ENCODE data around the gene CACNA1E. TPM values are rescaled to one million over a fixed set of nuclear protein-coding genes. Genes with fewer than 3 reads are reported as not detected.

Gene CACNA1E
- total RNA-seq, 1 donor from 2014 or later: not detected

DNA sequence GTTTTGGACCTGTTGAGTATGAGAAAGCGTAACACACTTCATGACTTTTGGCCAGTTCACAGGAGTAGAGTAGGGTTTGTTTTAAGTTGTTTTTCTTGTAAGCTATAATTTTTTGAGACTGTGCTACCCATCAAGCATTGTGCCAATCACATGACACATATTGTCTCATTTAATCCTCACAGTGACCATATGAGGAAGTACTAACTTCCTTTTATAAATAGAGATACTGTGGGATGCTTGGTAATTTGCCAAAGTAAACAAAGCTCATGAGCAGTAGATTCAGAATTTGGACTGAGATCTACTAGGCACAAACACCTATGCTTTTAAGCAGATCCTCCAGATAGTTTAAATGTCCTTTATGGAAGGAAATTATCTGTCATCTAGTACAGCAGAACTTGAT, 178.3 kb downstream of the CACNA1E start:
- H3K27ac ChIP-seq: no peak overlapping the region
- H3K4me1 ChIP-seq: no peaks in the 10 kb centered on the region
- no peaks in the 10 kb centered on the region for H3K27me3 ChIP-seq
- intact Hi-C loops (cut with DNase I): no loop called here
- no peaks in the 10 kb centered on the region for H3K9me3 ChIP-seq
- no peaks in the 10 kb centered on the region for H3K36me3 ChIP-seq
- no peak for TF ChIP-seq POLR2AphosphoS5 (IDR thresholded peaks at IDR 0.05; ENCODE audit: insufficient read depth in 1 of 2, low read depth in 1 of 2)
- no peak for TF ChIP-seq POLR2A (IDR thresholded peaks at IDR 0.05)
- TF ChIP-seq, protein P1, sequence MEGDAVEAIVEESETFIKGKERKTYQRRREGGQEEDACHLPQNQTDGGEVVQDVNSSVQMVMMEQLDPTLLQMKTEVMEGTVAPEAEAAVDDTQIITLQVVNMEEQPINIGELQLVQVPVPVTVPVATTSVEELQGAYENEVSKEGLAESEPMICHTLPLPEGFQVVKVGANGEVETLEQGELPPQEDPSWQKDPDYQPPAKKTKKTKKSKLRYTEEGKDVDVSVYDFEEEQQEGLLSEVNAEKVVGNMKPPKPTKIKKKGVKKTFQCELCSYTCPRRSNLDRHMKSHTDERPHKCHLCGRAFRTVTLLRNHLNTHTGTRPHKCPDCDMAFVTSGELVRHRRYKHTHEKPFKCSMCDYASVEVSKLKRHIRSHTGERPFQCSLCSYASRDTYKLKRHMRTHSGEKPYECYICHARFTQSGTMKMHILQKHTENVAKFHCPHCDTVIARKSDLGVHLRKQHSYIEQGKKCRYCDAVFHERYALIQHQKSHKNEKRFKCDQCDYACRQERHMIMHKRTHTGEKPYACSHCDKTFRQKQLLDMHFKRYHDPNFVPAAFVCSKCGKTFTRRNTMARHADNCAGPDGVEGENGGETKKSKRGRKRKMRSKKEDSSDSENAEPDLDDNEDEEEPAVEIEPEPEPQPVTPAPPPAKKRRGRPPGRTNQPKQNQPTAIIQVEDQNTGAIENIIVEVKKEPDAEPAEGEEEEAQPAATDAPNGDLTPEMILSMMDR (IDR thresholded peaks at IDR 0.05): no peak
- no peak for DNase-seq (ENCODE audit: extremely low spot score in 2 of 2)
- H3K4me3 ChIP-seq: no peak overlapping the region

DNA sequence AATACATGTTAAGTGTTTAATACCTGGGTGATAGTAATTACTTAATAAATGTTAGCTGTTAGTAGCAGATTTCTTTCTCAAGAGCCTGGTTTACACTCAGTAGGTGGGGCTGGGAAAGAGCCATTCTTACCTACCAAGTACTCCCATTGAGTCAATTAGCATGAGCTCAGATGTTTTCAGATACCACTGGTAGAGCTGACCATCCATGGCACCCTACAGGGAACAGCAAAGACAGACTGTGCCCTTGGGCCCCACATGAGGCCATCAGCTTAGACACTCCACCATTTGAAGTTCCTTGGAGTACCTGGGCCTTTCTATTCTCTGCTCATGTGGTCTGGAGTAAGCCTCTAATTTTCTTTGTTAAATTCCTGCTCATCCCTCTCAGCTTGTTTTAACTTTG, 179.3 kb downstream of the CACNA1E start:
- no peak overlapping the region for H3K4me3 ChIP-seq
- no peaks in the 10 kb centered on the region for H3K27me3 ChIP-seq
- H3K9me3 ChIP-seq: no peaks in the 10 kb centered on the region
- no peak for DNase-seq (ENCODE audit: extremely low spot score in 2 of 2)
- no peak for TF ChIP-seq POLR2A (IDR thresholded peaks at IDR 0.05)
- intact Hi-C loops (cut with DNase I): no loop called here
- no peaks in the 10 kb centered on the region for H3K36me3 ChIP-seq
- H3K27ac ChIP-seq: no peak overlapping the region
- H3K4me1 ChIP-seq: no peaks in the 10 kb centered on the region

DNA sequence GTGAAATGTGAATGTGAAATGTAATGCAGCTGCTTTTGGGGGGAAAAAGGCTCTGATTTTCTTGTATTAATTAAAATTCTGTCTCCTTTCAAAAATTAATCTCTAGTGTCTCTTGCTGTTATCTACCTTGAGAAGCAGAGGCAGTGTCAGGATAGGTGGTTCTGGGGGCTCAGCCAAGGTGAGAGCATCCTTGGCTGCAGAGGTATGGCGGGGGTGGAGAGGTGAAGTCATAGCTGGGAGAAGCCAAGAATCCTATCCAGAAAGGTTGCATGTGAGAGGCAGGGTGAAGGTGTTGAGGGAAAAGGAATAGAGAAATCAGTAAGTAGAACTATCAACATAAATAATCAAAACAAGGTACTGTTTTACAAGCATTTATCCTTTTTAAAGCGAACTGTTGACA, 181.2 kb downstream of the CACNA1E start:
- intact Hi-C loops (cut with DNase I): no loop called here
- no peaks in the 10 kb centered on the region for H3K9me3 ChIP-seq
- no peaks in the 10 kb centered on the region for H3K36me3 ChIP-seq
- DNase-seq (ENCODE audit: extremely low spot score in 2 of 2): no peak
- H3K4me3 ChIP-seq: no peak overlapping the region
- no peak for TF ChIP-seq POLR2A (IDR thresholded peaks at IDR 0.05)
- TF ChIP-seq, protein P1 (IDR thresholded peaks at IDR 0.05): no peak
- TF ChIP-seq POLR2AphosphoS5 (IDR thresholded peaks at IDR 0.05; ENCODE audit: insufficient read depth in 1 of 2, low read depth in 1 of 2): no peak
- no peak overlapping the region for H3K27ac ChIP-seq
- no peaks in the 10 kb centered on the region for H3K4me1 ChIP-seq
- H3K27me3 ChIP-seq: no peaks in the 10 kb centered on the region

DNA sequence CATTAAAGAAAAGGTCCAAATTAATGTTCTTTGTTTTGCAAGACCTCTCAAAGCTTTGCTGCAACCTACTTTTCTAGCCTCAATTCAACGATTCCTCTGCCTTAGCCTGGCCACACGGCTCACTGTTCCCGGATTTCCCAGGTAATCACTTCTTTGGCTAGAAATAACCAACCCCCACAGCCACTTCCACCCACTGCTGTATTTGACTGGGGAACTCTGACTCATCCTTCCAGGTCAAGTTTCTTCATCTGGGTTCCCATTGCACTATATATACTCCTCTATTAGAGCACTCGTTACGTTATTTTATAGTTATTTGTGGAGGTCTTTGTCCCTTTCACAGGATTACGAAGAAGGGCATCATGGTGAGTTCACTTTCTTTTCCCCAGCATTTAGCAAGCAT, 185.9 kb downstream of the CACNA1E start:
- no peaks in the 10 kb centered on the region for H3K36me3 ChIP-seq
- no peaks in the 10 kb centered on the region for H3K4me1 ChIP-seq
- no peak overlapping the region for H3K27ac ChIP-seq
- H3K27me3 ChIP-seq: no peaks in the 10 kb centered on the region
- intact Hi-C loops (cut with DNase I): no loop called here
- no peak overlapping the region for H3K4me3 ChIP-seq
- no peak for DNase-seq (ENCODE audit: extremely low spot score in 2 of 2)
- TF ChIP-seq POLR2A (IDR thresholded peaks at IDR 0.05) (no peak), POLR2AphosphoS5 (IDR thresholded peaks at IDR 0.05; ENCODE audit: insufficient read depth in 1 of 2, low read depth in 1 of 2) (no peak)
- TF ChIP-seq, protein P1 (IDR thresholded peaks at IDR 0.05): no peak
- no peaks in the 10 kb centered on the region for H3K9me3 ChIP-seq

DNA sequence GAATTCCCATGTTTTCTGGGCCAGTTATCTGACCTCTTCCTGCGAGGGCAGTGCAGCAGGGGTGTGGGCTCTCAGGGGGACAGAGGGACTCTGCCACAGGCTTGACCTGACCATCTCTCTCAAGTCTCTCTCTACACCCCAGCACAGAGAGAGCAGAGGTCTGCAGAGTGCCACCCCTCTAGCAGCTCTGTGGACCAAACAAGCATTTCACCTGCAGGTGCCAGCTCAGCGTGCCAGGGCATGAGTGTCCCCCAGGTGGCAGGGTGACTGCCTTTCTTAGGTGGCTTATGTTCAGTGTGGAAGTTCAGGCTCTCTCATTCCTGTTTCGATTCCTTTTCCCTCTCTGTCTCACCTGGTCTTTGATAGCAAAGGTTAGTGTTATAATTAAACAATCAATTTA, 191.3 kb downstream of the CACNA1E start:
- no peak for DNase-seq (ENCODE audit: extremely low spot score in 2 of 2)
- no peak overlapping the region for H3K4me3 ChIP-seq
- no peaks in the 10 kb centered on the region for H3K36me3 ChIP-seq
- H3K9me3 ChIP-seq: no peaks in the 10 kb centered on the region
- intact Hi-C loops (cut with DNase I): loop anchor here (5.0 kb wide), 1 partner anchor 192 kb away; the partner anchor contains the start of gene CACNA1E
- TF ChIP-seq POLR2AphosphoS5 (IDR thresholded peaks at IDR 0.05; ENCODE audit: insufficient read depth in 1 of 2, low read depth in 1 of 2): no peak
- no peak for TF ChIP-seq POLR2A (IDR thresholded peaks at IDR 0.05)
- TF ChIP-seq, protein P1 (IDR thresholded peaks at IDR 0.05): no peak
- H3K4me1 ChIP-seq: no peaks in the 10 kb centered on the region
- no peaks in the 10 kb centered on the region for H3K27me3 ChIP-seq
- no peak overlapping the region for H3K27ac ChIP-seq
